Breast epithelium (tissue), 3 donors: Measurements from ENCODE around the gene SH3GL3.

Source experiments
- POLR2A ChIP-seq: fragments of 450-650 bp; IDR thresholded peaks from one replicate; pipeline ENCODE4 v1.6.1; 2016; ENCODE audit warnings: antibody characterized with exemption, mild to moderate bottlenecking, moderate library complexity
- POLR2AphosphoS5 ChIP-seq, 3 donors: sonication (generic); formaldehyde crosslinking; IDR thresholded peaks; one replicate each; pipeline ENCODE4 v1.6.1; 2017; ENCODE audit warnings: antibody characterized with exemption in 3 of 3
- TF ChIP-seq, protein P1 (sequence below), 3 donors: fragments of 450-650 bp; IDR thresholded peaks; one replicate each; pipeline ENCODE4 v1.5.1; 2016 to 2017; ENCODE audit warnings: antibody characterized with exemption in 3 of 3, mild to moderate bottlenecking in 3 of 3, moderate library complexity in 3 of 3

DNA sequence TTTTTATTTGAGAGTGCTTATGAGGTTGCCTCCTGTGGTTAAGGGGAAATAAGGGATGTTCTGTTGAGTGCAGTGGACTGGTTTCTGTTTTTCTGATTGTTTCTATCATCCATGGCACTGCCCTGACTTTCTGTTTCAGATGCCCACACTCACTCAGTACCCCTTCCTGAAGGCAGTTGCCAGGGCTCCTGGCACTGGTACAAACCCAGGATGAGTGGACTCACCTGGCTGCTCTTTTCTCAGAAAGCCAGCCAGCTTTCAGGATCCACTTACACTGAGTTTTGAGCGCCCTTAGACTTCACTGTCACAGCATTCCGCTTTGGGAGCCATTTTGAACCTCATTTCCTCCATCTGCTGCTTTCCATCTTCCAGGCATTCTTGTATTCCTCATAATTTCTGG lies 150.9 kb downstream of the SH3GL3 start:
- TF ChIP-seq, protein P1, sequence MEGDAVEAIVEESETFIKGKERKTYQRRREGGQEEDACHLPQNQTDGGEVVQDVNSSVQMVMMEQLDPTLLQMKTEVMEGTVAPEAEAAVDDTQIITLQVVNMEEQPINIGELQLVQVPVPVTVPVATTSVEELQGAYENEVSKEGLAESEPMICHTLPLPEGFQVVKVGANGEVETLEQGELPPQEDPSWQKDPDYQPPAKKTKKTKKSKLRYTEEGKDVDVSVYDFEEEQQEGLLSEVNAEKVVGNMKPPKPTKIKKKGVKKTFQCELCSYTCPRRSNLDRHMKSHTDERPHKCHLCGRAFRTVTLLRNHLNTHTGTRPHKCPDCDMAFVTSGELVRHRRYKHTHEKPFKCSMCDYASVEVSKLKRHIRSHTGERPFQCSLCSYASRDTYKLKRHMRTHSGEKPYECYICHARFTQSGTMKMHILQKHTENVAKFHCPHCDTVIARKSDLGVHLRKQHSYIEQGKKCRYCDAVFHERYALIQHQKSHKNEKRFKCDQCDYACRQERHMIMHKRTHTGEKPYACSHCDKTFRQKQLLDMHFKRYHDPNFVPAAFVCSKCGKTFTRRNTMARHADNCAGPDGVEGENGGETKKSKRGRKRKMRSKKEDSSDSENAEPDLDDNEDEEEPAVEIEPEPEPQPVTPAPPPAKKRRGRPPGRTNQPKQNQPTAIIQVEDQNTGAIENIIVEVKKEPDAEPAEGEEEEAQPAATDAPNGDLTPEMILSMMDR (IDR thresholded peaks at IDR 0.05) = no peak
- TF ChIP-seq POLR2AphosphoS5 (IDR thresholded peaks at IDR 0.05) (no peak), POLR2A (no peak)
